Esophagus squamous epithelium (tissue), 5 donors: Measurements from ENCODE around the gene PRKAA2. TPM values are rescaled to one million over a fixed set of nuclear protein-coding genes. Genes with fewer than 3 reads are reported as not detected.

ENCODE experiments used
- DNase-seq: peaks from one replicate; lab custom pipeline; 2025; lab: John Stamatoyannopoulos, UW
- H3K27ac ChIP-seq, 4 donors: fragments of 200-600 bp; sonication (generic); one replicate each; pipeline ENCODE4 v1.5.1; 2016 to 2019; ENCODE audit warnings: mild to moderate bottlenecking in 1 of 4
- H3K27me3 ChIP-seq, 4 donors: fragments of 200-600 bp; sonication (generic); 1 replicate in 3 of 4; 2 replicates in 1 of 4; pipeline versions ENCODE4 v1.5.1 to v1.6.0; 2017 to 2021; ENCODE audit warnings: antibody characterized with exemption in 1 of 4
- H3K36me3 ChIP-seq, 3 donors: fragments of 200-600 bp; sonication (generic); one replicate each; pipeline ENCODE4 v1.5.1; 2016 to 2019
- H3K4me1 ChIP-seq, 3 donors: fragments of 200-600 bp; sonication (generic); one replicate each; pipeline ENCODE4 v1.5.1; 2017 to 2019
- H3K4me3 ChIP-seq, 4 donors: fragments of 200-600 bp; sonication (generic); 1 replicate in 3 of 4; 2 replicates in 1 of 4; pipeline ENCODE4 v1.5.1; 2016 to 2019; ENCODE audit warnings: mild to moderate bottlenecking in 2 of 4, moderate library complexity in 1 of 4
- H3K9me3 ChIP-seq, 3 donors: fragments of 200-600 bp; sonication (generic); one replicate each; pipeline ENCODE4 v1.5.1; 2016 to 2019
- POLR2A ChIP-seq, 4 donors: fragments of 450-650 bp; IDR thresholded peaks; one replicate each; pipeline ENCODE4 v1.6.1; 2017; ENCODE audit warnings: antibody characterized with exemption in 4 of 4, mild to moderate bottlenecking in 4 of 4, moderate library complexity in 3 of 4
- WGBS, 2 donors: methylation state at CpG; one replicate each; pipeline ENCODE4 v1.1.5; 2018; 5-methylcytosine and 5-hydroxymethylcytosine counted together
- intact Hi-C: fragments of 100-400 bp; cut with DNase I; formaldehyde crosslinking; loops from one replicate; pipeline ENCODE4 v1.15.0; 2022
- total RNA-seq, 4 donors: library from RNA; depleted of rRNA; stranded (reverse); fragments of >200 nt; gene quantifications; one replicate each; pipeline ENCODE4 v1.1.0, GENCODE V29; 2016
- TF ChIP-seq, protein P1 (sequence below), 6 experiments: fragments of 450-650 bp in 4 of 6; fragments of 200-600 bp in 2 of 6; sonication (generic) in 2 of 6; IDR thresholded peaks; one replicate each; pipeline ENCODE4 v1.5.1; 2016 to 2019; ENCODE audit warnings: antibody characterized with exemption in 6 of 6, mild to moderate bottlenecking in 4 of 6, moderate library complexity in 4 of 6
- donor health status: DM: yes; HTN: yes; CAD: no.

PRKAA2 gene
- total RNA-seq, 4 donors from 2014 or later, result 1.1 to 9.0 (median 3.4) TPM

DNA sequence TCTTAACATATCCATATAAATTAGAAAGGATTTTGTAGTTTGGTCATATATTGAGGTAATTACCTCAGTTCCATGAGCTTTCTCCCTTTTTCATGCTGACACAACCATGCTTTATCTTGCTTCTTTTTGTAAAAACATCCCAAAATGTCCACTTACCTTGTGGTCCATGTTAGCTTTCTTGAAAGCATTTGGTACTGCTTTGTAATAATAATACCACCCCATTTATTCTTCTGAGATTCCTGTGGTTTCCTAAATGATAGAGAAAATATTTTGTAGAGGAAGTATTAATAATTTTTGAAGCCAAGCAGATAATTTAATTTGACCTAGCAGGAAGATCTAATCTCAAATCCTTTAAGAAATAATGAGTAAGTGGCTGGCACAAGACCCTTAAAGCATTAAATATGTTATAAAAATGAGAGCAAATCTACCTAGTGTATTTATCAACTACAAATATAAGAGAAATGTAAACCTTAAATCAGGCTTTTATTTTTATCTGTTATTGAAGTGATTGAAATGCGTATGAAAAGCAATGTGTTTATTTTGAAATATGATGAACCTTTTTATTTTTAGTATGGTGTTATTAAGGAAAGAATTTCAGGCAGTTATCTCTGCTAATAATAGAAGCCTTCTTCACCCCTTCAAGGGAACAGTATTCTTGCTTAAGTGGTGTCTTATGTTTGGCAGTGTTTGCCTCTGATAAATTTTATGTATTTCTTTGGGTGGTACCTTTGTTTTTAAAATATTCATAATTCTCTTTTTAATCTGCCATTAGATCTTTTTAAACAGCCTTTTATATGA is 9.2 kb downstream of the PRKAA2 start:
- no peak for TF ChIP-seq POLR2A (IDR thresholded peaks at IDR 0.05)
- TF ChIP-seq, protein P1, sequence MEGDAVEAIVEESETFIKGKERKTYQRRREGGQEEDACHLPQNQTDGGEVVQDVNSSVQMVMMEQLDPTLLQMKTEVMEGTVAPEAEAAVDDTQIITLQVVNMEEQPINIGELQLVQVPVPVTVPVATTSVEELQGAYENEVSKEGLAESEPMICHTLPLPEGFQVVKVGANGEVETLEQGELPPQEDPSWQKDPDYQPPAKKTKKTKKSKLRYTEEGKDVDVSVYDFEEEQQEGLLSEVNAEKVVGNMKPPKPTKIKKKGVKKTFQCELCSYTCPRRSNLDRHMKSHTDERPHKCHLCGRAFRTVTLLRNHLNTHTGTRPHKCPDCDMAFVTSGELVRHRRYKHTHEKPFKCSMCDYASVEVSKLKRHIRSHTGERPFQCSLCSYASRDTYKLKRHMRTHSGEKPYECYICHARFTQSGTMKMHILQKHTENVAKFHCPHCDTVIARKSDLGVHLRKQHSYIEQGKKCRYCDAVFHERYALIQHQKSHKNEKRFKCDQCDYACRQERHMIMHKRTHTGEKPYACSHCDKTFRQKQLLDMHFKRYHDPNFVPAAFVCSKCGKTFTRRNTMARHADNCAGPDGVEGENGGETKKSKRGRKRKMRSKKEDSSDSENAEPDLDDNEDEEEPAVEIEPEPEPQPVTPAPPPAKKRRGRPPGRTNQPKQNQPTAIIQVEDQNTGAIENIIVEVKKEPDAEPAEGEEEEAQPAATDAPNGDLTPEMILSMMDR (IDR thresholded peaks at IDR 0.05), result no peak
- H3K27me3 ChIP-seq, result no peaks in the 10 kb centered on the region
- WGBS, 2 donors, result 72 to 74% methylated on average over 1 of the region's 1 CpG
- intact Hi-C loops, result no loop called here
- no peak overlapping the region for H3K4me3 ChIP-seq
- no peak for DNase-seq
- peaks cover 0 to 16% (median 10%) of the 10 kb centered on the region in 3 donors for H3K9me3 ChIP-seq
- no peaks in the 10 kb centered on the region for H3K36me3 ChIP-seq
- no peak overlapping the region for H3K27ac ChIP-seq
- no peaks in the 10 kb centered on the region for H3K4me1 ChIP-seq

DNA sequence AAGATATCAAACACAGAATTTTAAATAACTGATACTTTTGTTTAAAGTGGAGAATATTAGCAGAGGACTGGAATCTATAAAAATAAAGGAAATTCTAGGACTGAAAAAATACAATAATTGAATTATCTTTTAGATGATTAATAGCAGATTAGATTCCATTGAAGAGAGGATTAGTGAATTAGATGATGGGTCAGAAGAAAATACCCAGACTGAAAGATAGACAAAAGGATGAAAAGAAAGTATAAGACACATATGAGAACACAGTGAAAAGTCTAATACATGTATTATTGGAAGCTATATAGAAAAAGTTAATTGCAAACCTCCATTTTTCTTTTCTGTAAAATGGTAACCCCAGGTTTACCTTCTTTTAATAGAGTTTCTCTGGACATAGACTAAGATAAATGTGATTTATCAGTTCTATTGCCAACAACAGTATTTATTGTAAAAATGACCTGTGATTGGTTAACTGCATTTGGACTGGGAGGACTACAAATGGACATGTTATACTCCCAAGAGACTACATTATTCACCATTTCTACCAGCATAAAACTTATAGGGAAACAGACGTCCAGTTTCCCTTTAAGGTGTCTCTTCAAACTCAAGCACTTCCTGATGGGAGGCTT is 11.0 kb downstream of the PRKAA2 start:
- intact Hi-C loops, result no loop called here
- no peak for TF ChIP-seq POLR2A (IDR thresholded peaks at IDR 0.05)
- TF ChIP-seq, protein P1 (IDR thresholded peaks at IDR 0.05), result no peak
- Histone ChIP-seq H3K4me1 (no peaks in the 10 kb centered on the region), H3K27ac (no peak overlapping the region), H3K36me3 (no peaks in the 10 kb centered on the region), H3K4me3 (no peak overlapping the region), H3K9me3 (peaks cover 0 to 16% (median 10%) of the 10 kb centered on the region in 3 donors), H3K27me3 (no peaks in the 10 kb centered on the region)
- DNase-seq, result no peak
- 92 to 95% methylated on average over 1 of the region's 1 CpG for WGBS, 2 donors

DNA sequence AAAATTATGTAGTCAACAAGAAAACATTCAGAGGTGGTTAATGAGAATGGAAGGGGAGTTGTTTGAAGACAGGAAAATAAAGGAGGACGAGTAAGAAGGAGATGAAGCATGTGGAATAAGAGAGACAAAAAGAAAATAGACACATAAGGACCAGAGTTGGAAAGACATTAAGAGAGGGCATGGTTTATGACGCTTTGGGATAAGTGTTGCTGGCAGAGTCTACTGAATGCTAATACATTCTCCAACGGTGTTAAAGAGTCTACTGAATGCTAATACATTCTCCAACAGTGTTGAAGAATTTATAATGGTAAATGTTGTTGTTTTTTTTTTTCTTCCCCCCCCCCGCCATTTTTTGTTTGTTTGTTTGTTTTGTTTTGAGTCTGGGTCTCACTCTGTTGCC is 13.1 kb downstream of the PRKAA2 start:
- no peak for TF ChIP-seq POLR2A (IDR thresholded peaks at IDR 0.05)
- TF ChIP-seq, protein P1 (IDR thresholded peaks at IDR 0.05), result no peak
- Histone ChIP-seq H3K9me3 (peaks cover 0 to 16% (median 10%) of the 10 kb centered on the region in 3 donors), H3K4me3 (no peak overlapping the region), H3K36me3 (no peaks in the 10 kb centered on the region), H3K27me3 (no peaks in the 10 kb centered on the region), H3K4me1 (no peaks in the 10 kb centered on the region), H3K27ac (no peak overlapping the region)
- no peak for DNase-seq
- intact Hi-C loops, result no loop called here
- 63 to 83% methylated on average over 4 of the region's 4 CpGs for WGBS, 2 donors

DNA sequence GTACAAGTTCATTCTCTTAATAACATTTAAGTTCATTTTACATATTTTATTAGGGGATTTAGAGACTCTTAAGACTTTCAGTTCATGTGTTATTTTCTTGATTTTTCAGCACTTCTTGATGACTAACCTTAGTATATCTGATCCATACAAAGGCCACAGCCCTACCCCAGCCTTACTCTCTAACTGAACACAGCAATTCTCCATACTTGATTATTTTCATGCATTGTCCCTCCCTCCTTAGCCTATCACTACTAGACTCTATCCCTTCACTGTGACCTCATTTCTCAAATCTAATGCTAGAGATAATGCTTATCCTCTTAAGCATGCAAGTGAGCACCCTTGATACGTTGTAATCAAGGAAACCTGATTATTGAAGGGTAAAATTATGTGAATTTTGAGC is 15.2 kb downstream of the PRKAA2 start:
- H3K27ac ChIP-seq, result no peak overlapping the region
- H3K27me3 ChIP-seq, result no peaks in the 10 kb centered on the region
- H3K4me1 ChIP-seq, result no peaks in the 10 kb centered on the region
- peaks cover 0 to 16% (median 10%) of the 10 kb centered on the region in 3 donors for H3K9me3 ChIP-seq
- no peak overlapping the region for H3K4me3 ChIP-seq
- no peak for DNase-seq
- no peaks in the 10 kb centered on the region for H3K36me3 ChIP-seq
- no peak for TF ChIP-seq POLR2A (IDR thresholded peaks at IDR 0.05)
- TF ChIP-seq, protein P1 (IDR thresholded peaks at IDR 0.05), result no peak
- intact Hi-C loops, result no loop called here
- 68 to 83% methylated on average over 1 of the region's 1 CpG for WGBS, 2 donors

DNA sequence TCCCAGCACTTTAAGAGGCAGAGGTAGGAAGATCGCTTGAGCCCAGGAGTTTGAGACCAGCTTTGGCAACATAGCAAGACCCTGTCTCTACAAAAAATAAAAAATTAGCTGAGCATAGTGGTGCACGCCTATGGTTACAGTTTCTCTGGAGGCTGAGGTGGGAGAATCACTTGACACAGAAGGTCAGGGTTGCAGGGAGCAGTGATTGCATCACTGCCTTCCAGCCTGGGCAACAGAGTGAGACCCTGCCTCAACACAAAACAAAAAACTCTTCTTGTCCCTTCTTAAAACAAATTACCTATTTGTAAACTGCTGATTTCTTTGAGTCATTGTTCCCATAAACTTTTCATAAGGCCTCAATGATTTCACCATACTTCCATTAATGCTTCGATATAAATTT is 18.7 kb downstream of the PRKAA2 start:
- no peaks in the 10 kb centered on the region for H3K4me1 ChIP-seq
- intact Hi-C loops, result no loop called here
- H3K36me3 ChIP-seq, result no peaks in the 10 kb centered on the region
- H3K27me3 ChIP-seq, result no peaks in the 10 kb centered on the region
- no peak overlapping the region for H3K27ac ChIP-seq
- DNase-seq, result no peak
- 73 to 78% methylated on average over 3 of the region's 3 CpGs for WGBS, 2 donors
- H3K4me3 ChIP-seq, result no peak overlapping the region
- no peaks in the 10 kb centered on the region for H3K9me3 ChIP-seq
- TF ChIP-seq, protein P1 (IDR thresholded peaks at IDR 0.05), result no peak
- TF ChIP-seq POLR2A (IDR thresholded peaks at IDR 0.05), result no peak
